GM15510 (cell line): ENCODE measurements around the gene FAM120C.

ENCODE experiments used
- POLR2A ChIP-seq: IDR thresholded peaks from 3 replicates; pipeline ENCODE4 v1.6.1; 2011; ENCODE audit warnings: borderline replicate concordance; ENCODE audit not compliant: insufficient read length; ENCODE audit errors: extremely low read depth

The FAM120C gene

DNA sequence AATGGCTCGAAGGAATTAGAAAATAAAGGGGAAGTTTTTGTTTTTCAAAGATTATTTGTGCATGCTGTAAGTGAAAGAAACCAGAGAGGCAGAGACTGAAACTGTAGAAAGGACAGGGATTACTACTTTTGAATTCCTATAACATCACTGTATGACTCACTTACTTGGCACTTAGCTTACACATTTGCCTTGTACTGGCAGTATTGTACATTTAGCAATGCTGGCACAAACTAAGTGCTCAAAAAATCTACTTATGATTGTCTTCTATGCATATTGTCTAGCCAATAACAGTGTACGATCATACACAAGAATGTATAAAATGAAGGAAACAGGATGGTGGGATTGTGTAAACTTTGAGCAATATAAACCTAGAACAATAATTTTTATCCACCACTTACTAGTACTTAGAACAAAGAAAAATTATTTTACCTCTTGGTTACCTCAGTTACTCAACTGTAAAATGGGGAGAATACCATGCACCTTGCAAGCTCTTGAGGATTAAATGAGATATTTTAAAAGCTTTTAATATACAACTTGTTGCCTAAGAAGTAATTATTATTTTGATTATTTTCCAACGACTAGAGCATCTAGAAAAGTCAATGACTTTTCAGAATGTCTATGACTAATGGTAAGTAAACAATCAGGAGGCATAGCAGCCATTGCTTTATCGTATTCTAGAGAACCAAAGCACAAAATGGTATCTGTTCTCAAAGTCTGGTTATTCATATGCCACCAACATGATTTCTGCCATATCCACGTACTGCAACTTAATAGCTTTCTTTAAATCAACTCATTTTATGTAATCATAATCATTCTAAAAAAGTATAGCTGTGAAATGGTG lies 4.7 kb downstream of the FAM120C start:
- no peak for TF ChIP-seq POLR2A

GRCh38 chrX:54177306-54177705 lies 5.7 kb downstream of the FAM120C start:
- TF ChIP-seq POLR2A: no peak

GRCh38 chrX:54173791-54174190 lies 9.3 kb downstream of the FAM120C start:
- TF ChIP-seq POLR2A: no peak

DNA sequence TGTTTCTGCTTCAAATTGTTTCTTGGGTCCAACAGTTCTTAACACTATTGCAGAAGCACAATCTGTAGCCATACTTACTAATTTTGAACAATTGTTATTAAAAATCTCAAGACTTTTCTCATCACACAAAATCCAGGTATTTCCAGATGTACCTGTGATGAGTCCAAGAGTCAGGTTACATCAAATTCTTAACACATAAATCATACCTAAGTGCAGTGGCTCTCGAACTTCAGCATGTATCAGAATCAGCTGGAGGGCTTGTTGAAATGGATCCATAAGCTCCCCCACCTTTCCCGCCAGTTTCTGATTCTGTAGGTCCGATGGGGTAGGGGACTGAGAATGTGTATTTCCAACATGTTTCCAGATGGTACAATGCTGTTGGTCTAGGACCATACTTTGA lies 10.6 kb downstream of the FAM120C start:
- no peak for TF ChIP-seq POLR2A

- no peak for TF ChIP-seq POLR2A
Measured at GRCh38 chrX:54171527-54172250, 11.4 kb downstream of the FAM120C start.

DNA sequence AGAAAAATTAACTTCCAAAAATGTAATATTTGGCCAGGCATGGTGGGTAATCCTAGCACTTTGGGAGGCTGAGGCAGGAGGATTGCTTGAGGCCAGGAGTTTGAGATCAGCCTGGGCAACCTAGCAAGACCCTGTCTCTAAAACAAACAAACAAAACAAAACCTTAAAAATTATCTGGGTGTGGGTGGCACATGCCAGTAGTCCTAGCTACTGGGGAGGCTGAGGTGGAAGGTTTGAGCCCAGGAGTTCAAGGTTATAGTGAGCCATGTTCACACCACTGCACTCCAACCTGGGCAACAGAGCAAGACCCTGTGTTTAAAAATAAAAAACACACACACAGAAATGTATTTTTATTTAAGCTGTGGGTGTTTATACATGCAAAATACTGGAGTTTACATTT lies 12.0 kb downstream of the FAM120C start:
- TF ChIP-seq POLR2A: no peak

GRCh38 chrX:54166915-54167314 lies 16.1 kb downstream of the FAM120C start:
- no peak for TF ChIP-seq POLR2A

GRCh38 chrX:54157561-54157960 lies 25.5 kb downstream of the FAM120C start:
- TF ChIP-seq POLR2A: no peak

- no peak for TF ChIP-seq POLR2A
Measured at GRCh38 chrX:54134269-54134668, 48.8 kb downstream of the FAM120C start.

DNA sequence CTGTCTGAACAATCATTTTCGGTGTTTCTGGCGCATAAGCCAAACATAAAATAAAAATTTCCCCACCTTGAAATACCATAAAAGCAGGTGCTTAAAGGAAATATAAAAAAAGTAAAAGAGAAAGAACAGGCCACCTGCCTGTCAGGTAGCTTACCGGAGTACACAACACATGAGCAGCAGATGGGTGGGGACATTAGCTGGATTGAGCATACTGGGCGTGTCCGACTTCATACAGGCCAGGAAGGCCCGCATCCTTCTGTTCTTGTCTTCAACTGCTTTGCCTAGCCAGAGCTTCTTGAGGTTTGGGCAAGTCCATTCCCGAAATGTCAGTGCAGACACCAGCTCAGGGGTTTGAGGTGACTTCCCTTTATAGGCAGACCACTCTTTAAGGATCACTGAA lies 66.7 kb downstream of the FAM120C start:
- no peak for TF ChIP-seq POLR2A

DNA sequence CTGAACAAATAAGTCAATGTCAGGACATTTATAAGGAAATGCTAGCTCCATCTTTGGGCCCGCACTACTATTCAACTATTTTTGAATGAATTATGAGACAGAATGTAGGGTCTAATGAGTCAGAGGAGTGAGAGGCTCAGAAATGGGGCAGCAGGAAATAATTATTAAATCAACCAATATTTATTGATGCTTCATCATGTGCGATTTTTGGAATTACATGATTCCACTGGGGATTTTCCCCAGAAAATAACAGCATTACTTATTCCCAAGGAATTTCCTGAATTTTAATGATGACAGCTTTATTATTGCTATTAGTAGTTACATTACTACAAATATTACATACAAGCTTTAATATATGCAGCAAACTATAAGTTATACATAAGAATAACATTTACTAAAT lies 89.5 kb downstream of the FAM120C start:
- TF ChIP-seq POLR2A: no peak

DNA sequence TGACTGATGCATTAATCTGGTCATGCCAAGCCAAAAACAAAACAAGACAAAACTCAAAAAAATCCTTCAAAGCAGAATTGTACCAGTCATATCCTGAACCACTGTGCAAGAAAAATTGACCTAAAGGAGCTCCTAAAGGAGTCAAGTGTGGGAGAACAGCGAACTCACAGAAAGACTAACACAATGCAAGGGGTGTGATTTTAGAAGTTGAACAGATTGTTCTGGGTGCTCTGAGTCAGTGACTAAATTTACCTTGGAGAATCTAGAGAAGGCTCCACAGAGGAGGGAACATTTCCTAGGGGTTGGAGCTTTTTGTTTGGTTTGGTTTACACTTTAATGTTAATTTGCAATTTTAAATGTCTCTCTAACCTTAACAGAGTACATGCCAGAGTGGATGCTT lies 89.9 kb downstream of the FAM120C start:
- no peak for TF ChIP-seq POLR2A

GRCh38 chrX:54090880-54091279 lies 92.2 kb downstream of the FAM120C start:
- no peak for TF ChIP-seq POLR2A

GRCh38 chrX:54089191-54089590 lies 93.9 kb downstream of the FAM120C start:
- TF ChIP-seq POLR2A: no peak

DNA sequence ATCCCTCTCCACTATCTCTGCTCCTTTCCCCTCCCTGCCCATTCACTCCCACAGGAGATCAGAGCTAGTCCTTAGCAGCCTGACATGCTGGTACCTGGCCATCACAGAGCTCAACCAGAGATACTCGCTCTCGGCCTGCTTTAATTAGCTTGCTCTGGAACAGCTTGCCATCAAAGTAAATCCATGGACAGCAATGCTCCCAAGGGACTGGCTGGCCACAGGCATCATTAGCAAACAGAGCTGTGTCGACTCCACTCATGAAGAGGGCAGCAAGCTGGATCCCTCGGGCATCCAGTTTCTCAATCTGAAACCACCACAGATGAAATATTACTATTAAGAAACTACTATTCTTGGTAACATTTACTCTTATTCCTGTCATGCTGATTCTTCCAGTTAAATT lies 95.4 kb downstream of the FAM120C start:
- TF ChIP-seq POLR2A: no peak

DNA sequence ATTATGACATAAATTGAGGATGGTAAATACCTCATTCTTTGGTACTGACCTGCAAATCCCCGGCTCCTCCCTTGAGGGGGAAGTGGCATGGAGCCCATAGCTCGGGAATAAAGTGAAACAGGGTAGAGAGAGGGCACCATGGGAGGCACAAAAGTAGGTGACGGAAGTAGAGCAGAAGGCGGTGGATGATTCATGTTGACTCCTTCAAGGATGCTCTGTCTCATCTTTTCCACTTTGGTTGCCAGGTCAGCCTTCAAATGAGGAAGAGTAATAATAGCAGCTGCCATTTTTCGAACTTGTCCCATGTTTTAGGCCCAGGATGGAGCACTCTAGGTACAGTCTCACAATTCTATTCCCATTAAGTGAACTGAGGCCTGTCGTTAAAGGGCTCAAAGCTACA lies 97.4 kb downstream of the FAM120C start:
- no peak for TF ChIP-seq POLR2A
